Testis (tissue), 2 donors: ENCODE data around the gene ENPP6.

Source experiments
- CTCF ChIP-seq, 3 experiments: fragments of 450-650 bp in 2 of 3; fragments of 200-600 bp in 1 of 3; sonication (generic) in 1 of 3; IDR thresholded peaks; one replicate each; pipeline ENCODE4 v1.5.1; 2016 to 2019; ENCODE audit warnings: antibody characterized with exemption in 3 of 3, mild to moderate bottlenecking in 2 of 3, moderate library complexity in 1 of 3
- POLR2A ChIP-seq: fragments of 450-650 bp; IDR thresholded peaks from one replicate; pipeline ENCODE4 v1.6.1; 2017; ENCODE audit warnings: antibody characterized with exemption, mild to moderate bottlenecking, moderate library complexity

- TF ChIP-seq CTCF (IDR thresholded peaks at IDR 0.05) (no peak), POLR2A (no peak)
Observed at GRCh38 chr4:184190711-184191110, 27.0 kb downstream of the ENPP6 start.
